Stimulated activated CD8-positive, alpha-beta memory T cell treated with anti-CD3 and anti-CD28 coated beads, Interleukin-2, amount 100 ng/mL, for 1 hour (primary cell): ENCODE results near the gene TMEM115.
"Not testable (repeated sequence)": the region's sequence is repeated elsewhere in the genome, so short reads cannot be mapped to it uniquely, and the experiment has no call there.

Source experiments
- DNase-seq, 2 donors: peaks; one replicate each; pipeline ENCODE4 v3.0.0-alpha.2; 2020; ENCODE audit warnings: low read depth in 2 of 2

Gene TMEM115

GRCh38 chr3:50318615-50319014 is 40.7 kb downstream of the TMEM115 start:
- no peak for DNase-seq

- no peak for DNase-seq
Observed at GRCh38 chr3:50318163-50318562, 41.2 kb downstream of the TMEM115 start.

GRCh38 chr3:50317300-50317699 is 42.0 kb downstream of the TMEM115 start:
- DNase-seq = no peak

GRCh38 chr3:50316657-50317242 is 42.6 kb downstream of the TMEM115 start:
- DNase-seq = peak; percentile 51 to 63

GRCh38 chr3:50314816-50315215 is 44.5 kb downstream of the TMEM115 start:
- no peak for DNase-seq

- no peak for DNase-seq
Observed at GRCh38 chr3:50314342-50314741, 45.0 kb downstream of the TMEM115 start.

- not testable (repeated sequence) for DNase-seq
Observed at GRCh38 chr3:50312041-50312440, 47.3 kb downstream of the TMEM115 start.
